Daoy (cell line): ENCODE results near the gene UST. TPM values are rescaled to one million over a fixed set of nuclear protein-coding genes. Genes with fewer than 3 reads are reported as not detected.
"Not testable (repeated sequence)": the region's sequence is repeated elsewhere in the genome, so short reads cannot be mapped to it uniquely, and the experiment has no call there.

Experiments used
- DNase-seq: peaks from one replicate; pipeline ENCODE4 v3.0.0-alpha.2; 2015; ENCODE audit warnings: low read depth
- total RNA-seq: library from RNA; depleted of rRNA; stranded (reverse); fragments of >200 nt; shearing (Covaris generic); gene quantifications from 2 replicates; pipeline ENCODE4 v1.2.3, GENCODE V29; 2014

Gene UST
- total RNA-seq, 1 experiment from 2014 or later: 12.1 TPM

DNA sequence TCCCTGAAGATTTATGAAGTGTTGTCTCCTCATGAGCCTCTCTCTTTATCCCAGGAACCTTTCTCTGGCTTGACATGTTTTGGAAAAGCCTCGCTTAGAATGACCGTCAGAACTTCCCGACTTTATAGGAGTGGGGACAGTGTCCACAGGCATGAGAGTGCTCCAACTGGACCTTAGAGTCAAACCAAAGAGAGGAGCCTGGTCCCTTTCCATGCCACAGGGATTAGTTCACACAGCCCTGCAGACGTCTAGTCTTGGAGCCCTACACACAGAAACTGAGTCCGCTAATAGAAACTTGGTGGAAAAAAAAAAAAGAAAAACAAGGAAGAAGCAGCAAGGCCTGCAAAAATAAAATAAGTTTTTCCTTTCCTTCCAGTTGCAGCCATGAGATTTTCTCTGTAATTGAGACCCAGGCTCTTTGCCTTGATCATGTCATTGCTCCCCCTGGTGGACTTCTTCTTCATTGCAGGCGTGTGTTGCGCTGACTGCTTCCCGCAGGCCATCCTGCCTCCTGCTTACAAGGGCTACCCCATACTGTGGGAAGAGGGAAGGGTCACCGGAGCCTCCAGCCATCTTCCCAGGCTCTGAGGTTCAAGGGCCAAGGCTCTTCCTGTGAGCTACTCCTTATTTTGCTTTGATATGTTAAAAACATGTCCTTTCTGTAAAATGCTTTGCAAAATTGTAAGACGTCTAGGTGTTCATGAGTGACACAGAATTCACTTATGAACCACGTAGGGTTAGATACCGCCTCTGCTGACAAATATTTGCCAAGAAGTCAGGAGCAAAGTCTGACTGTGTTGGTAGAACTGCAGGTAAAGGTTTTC, 201.0 kb downstream of the UST start:
- DNase-seq: peak; percentile 87

DNA sequence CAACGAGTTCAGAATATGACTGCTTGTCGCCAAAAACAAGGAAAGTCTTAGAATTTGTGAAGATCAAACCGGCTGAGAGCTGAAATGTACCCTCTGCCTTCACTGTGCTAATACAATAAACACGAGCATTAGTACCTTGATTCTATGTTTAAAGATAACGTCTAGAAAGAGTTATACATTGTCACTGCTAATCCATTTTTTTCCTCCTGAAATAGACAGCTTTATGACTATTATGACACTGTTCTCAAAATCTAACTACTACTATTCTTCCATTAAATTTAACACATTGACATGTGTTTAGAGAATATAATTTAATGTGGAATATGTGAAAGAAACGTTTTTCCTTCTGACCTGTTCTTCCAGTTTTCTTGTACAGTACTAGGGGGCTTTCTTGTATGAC, 204.8 kb downstream of the UST start:
- DNase-seq: no peak

DNA sequence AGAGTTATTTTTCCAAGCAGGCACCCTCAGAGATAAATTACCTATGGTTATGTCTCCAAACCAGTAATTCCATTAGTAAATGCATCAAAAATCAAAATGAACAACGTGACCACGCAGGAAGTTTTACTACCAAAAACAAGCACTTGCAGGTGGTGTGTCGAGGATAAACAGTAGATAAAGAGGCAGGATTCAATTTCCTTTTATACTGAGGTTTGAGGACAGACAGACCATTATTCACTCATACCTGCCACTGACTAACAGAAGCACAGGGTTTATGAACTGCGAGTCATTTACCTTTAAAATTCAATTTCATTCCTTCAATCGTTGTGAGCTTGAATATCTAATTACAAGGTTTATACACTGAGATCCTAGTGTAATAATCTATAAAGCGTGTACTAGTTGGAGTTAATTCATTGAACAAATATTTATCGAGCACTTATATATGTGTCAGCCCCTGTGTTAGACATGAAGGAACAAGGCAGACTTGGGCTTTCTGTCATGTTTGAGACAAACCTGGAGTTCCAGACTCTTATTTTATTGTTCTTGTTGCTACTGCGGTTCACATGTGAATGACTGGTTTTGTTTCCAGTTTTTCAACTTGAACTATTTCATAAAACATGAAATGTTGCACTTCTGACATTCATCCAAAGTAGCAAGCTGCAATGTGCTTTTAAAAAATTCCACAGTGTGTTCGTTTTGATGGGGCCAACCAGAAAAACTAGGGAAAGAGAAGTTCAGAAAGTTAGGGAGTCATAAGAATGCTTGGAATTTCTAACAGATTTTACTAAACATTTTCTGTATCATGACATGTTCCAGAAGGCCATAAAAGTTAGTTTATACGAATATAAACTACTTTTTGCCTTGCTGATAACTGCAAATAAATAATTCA, 205.6 kb downstream of the UST start:
- DNase-seq: no peak

DNA sequence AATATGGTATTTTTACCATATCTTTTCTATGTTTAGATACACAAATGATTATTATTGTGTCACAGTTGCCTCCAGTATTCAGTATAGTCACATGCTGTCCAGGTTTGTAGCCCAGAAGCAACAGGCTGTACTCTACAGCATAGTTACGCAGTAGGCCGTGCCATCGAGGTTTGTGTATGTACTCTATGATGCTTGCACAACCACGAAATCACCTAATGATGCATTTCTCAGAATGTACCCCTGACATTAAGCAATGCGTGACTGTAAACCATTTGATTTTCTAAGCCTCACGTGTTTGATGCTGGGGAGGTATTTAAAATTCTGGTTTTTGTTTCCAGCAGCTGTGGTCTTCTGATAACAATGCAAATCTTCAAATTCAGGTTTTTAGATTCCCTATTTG, 207.6 kb downstream of the UST start:
- no peak for DNase-seq

DNA sequence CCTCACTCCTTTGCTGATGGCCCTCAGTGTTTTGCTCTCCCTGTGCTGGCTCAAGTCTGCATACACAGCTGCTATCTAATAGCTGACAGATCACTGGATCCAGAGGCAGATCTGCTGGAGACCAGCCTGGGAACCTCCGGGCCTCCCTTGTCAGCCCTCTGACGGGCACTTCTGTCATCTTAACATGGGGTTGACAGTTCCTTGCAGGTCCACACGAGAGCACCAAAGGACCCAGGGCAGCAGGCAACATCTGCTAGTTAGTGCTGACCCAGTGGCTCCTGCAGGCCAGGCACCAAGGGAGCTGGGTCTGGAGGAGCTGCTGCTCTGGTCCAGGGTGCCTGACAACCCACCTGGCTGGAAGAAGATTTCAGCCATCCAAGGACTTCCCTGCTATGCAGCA, 208.1 kb downstream of the UST start:
- DNase-seq: no peak

DNA sequence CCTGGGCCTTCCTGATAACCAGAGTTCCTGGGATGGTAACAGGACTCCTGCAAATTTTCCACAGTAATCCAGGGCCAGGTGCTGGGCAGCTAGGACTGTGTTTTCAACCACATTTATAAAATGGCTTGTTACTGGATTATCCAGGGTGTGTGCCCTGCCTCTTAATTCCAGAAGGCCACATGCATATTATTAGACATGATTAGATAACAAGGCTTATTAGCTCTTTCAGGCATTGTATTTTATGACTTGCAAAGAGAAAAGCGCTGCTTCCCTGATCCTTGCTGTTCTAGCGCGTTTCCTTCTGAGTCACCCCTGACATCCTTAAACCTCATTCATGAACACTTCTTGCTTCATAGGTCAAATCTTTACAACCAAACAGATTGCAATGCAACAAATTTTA, 208.6 kb downstream of the UST start:
- DNase-seq: no peak

DNA sequence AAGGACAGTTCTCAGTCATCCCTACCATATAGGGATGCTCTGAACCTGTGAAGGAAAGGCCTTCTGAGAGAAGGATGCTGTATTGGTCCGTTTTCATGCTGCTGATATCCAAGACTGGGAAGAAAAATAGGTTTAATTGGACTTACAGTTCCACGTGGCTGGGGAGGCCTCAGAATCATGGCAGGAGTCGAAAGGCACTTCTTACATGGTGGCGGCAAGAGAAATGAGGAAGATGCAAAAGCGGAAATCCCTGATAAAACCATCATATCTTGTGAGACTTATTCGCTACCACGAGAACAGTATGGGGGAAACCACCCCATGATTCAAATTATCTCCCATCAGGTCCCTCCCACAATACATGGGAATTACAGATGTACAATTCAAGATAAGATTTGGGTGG, 209.3 kb downstream of the UST start:
- not testable (repeated sequence) for DNase-seq

DNA sequence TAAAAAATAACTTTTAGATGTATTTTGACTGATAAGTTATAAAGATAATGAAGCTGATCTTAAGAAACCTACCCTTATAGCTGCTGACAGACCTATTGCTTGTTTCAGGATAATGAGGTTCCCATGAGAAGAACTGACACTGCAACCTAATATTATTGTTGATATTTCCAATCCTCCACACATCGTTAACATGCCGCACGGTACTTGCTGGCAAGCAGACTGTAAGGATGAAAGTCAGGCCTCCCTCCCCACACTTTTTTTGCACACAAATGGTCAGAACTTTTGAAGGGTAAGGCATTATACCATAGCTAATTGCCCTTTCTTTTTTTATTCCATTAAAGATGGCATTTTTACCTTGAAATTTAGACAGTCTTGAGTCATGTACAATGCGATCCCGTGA, 210.9 kb downstream of the UST start:
- no peak for DNase-seq

DNA sequence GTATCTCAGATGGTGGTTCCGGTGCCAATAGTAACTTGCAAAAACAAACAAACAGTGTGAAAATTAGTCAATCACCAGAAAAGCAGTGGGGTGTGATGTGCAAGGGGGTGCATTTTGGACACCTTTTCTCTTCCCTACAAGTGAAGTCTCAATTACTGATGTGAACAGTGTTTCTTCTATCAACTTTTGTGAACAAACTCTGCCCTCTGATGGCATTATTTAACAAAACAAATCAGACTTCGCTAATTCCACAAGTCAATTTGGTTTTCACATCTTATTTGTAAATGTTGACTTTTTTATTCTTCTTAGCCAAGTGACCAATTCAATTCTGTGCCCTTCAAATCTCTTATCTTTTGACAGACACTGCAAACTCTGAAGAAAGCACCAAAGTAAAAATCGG, 212.2 kb downstream of the UST start:
- DNase-seq: no peak

DNA sequence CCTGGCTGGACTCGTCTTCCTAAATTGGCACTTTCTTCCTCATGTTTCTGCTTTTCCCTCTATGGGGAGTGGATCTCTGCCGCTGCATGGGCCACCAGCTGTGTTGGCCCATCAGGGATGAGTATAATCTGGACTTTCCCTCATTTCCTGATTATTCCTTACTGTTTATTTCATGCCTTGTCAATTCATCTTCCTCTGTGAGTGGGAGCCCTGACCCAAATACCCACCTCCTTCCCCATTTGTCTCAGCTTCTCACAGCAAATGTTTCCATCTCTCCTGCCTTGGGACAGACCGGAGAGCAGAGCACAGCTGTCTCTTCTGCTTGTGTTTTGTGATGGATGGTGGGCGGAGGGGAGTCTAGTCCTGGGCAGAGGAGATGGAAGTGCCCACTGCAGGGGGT, 212.7 kb downstream of the UST start:
- DNase-seq: no peak

DNA sequence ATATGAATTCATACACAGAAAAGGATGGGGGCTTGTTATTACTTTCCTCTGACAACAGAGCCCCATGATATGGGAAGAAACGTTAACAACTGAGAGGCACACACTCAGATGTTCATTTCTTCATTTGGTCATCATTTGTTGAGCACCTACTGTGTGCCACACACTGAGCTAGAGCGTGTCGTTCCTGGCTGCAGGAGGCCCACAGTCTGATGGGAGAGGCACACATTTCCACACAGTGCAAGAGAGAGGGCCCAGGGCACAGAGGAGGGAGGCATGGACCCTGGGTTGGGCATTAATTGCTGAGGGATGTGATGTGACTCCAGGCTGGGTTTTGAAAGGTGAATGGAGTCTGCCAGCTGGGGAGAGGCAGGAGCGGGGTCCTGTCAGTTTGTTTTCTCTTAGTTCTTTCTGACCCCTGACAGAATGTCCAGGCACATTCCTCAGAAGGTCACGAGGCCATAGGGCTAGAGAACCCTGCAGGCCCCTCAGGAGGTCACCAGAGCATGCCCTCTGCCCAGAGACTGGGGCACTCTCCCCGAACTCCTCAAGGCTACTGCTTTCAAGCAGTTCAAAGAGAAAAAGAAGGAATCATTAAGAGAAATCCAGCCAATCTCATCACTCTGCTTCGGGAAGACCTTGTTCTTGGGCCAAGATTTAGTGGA, 216.2 kb downstream of the UST start:
- DNase-seq: no peak

DNA sequence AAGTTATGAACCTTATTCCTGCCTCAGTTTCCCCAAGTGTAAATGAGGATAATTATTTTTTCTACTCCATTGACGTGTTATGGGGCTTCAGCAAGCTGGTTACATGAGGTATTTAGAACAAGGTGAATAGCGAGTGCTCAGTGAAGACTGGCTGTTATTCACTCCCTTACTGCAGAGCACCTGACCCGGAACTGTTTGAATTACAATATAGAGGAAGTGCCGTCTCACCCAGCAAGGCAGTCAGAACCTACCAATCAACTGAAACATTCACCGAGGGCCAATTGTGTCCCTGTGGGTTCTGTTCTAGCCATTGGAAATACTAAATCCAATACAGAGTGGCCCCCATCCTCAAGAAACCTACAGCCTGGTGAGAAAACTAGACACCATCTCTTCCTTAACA, 216.9 kb downstream of the UST start:
- no peak for DNase-seq

DNA sequence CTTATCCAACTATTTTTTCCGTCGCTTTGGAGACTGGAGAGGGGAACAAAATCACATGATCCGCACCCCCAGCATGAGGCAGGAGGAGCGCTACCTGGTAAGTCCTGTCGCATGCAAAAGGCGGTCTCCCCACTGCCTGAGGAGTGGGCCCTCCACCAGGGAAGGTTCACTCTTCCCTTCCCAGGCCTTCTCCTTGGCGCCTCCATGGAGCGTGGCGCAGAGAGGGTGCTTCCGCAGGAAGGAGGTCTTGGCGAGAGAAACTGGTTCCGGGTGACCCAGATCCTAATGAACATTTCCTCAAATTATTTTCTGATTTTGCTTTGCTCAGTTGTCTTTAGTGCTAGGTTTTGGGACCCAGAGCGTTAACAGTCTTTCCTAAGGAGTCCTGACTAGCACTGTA, 217.6 kb downstream of the UST start:
- no peak for DNase-seq

DNA sequence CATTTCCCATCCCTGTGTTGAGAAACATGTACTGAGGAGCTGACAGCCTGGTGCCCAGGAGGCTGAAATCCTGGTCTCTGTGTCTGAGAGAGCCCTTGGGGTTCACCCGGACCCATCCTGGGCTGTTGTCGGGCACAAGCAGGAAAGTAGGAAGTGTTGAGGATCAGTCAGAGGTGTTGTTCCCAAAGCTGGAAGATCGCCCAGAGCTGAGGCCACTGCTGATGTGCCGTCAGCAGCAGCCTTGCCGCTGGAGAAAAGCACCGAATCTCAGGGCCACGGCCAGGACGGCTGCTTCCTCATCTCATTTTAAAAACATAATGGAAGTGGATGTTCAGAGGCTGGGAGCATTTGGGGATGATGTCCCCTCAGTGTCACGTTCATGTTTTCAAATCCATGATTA, 218.5 kb downstream of the UST start:
- DNase-seq: no peak

DNA sequence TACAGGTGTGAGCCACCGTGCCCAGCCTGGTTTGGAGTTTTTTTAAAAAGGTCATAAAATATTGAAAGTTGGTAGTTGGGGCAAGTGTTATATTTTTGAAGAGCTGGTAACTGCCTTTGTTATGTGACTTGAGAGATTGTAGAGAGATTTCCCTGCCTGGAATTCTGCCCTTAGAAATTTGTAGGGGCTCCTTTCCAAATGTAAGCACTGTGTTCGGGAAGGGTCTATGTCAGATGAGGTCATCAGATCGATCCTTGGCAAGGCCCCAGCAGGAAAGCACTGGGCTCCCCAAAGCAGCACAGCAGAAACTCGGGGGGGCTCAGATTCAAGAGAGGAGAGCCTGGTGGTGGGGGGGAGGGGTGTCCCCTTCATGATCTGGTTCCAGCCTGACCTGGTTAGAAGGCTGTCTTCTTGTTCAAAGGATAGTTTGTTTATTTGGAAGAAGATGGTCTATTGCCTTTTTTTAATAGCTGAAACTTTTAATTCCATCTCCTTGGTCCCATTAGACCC, 220.2 kb downstream of the UST start:
- no peak for DNase-seq

DNA sequence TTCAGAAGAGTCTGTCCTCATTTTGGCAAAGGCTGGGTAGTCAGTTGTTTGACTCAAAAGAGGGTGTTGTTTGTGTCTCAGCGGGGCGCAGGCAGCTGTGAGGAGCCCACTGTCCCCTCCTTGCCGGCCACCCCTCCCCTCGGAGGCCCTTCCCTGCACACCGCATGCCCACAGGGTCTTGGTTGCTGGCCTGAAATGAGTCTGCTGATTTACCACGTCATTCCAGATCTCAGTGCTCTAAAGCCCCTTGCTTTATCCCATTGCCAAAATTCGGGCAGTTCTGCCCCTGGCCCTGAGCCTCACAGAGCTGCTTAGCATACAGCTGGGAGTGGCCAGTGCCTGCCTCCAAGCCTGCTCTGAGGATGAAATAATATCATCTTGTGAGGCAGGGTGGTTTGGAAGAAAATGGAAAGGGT, 220.7 kb downstream of the UST start:
- DNase-seq: no peak

DNA sequence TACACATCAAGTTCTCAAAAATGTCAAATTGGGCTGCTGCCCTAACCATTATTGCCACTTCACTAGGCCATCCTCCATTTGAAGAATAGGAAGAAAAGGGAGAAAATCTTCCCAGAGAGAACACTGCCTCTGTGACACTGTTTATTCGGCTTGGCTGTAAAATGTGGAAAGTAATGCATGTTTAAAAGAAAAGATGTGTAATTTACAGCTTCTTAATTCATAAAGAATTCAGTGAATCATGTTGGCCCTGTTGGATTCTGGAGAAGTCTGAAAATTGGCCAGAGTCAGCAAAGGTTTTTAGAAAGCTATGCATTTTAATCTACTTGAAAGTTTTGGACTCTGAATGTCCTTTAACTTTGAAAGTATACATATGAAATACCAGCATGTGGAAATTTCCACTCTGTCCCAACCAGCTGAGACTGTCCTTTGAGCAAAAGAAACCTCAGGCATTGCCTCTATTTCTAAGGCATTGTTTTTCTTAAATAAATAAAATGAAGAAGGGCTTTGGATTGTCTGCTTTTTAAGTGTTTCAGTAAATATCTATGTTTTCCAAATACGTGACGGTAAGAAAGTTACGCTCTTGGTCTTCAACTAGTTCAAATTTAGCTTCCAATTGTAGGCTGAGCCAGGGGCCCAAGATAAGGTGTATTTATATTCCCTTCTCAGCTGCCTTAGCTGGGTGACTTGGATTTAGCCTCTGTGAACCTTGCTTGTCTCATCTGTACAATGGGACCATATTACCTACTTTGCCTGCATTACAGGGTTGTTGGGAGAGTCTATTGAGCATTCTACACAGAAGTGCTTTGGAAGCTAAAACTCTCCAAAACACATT, 222.2 kb downstream of the UST start:
- DNase-seq: no peak

DNA sequence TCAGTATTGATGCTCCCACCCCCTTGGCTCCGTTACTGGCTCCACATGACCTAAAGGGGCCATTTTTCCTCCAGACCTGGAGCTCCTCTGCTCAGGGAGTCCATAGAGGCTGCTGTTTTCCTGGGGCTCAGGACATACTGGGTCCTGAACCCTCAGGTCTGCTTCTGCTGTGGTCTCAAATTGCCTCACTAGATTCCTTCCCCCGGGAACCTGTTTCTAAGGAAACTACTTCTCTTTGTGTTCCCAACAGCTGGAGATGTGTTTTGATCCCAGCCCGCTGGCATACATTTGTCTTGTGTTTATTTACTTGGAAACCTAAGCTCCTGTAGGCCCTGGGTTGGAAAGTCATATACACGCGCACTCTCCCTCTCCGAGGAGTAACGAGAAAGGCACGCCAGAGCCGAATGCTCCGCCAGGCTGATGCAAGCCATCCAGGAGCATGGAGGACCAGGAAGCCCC, 222.8 kb downstream of the UST start:
- DNase-seq: no peak

DNA sequence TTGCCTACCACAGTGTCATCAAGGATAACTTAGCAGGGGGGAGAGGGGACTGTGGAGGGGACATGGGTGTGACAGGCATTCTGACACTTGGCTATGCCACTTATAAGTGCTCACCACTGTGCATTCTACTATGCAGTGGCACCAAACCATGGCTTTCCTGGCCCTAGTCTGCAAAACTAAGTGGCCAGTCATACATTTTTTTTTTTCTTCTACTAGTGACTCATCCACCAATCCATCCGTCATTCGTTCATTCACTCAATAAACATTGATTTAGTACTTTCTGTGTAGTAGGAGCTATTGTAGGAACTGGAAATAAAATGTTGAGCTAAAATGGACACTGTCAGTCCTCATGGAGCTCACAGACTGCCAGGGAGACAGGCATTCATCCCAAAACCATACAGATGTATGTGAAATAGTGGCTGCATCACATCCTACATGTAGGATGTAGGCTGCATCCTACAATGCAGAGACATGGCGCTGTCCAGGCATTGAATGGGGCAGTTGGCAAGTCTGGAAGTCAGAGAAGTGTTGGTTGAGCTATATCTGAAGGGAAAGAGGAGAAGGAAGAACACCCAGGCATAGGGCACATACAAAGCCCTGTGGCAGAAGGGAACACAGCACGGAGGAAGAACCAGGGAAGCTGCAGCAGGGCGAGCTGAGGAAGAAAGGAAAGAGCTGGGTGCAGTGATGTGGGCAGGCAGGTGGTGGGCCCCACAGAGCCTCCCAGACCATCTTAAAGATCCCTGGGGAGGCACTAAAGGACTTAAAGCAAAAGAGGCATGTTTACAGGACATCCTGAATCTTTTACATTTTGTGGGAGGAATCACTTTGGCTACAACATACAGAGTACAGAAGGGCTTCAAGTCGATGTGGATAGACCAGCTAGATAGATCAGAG, 224.4 kb downstream of the UST start:
- DNase-seq: no peak

DNA sequence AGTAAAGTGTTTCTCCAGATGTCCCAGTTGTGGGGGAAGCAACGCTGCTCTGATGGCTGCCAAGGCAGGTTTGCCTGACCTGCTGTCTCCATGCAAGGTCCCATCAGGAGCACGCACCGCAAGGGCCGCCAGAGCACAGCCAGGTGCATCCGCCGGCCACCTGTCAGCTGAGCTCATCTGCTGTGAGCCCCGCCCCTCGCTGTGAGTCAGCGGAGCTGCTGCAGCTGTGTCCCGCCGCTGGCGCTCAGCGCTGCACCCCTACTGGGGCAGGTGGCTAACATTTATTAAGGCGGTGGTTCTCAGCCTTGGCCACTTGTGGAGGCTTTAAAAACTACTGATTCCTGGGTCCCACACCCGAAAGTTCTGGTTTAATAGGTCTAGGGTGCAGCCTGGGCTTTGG, 225.7 kb downstream of the UST start:
- peak; percentile 63 for DNase-seq
